ENCODE results near the gene GRID2.

GRID2 gene

DNA sequence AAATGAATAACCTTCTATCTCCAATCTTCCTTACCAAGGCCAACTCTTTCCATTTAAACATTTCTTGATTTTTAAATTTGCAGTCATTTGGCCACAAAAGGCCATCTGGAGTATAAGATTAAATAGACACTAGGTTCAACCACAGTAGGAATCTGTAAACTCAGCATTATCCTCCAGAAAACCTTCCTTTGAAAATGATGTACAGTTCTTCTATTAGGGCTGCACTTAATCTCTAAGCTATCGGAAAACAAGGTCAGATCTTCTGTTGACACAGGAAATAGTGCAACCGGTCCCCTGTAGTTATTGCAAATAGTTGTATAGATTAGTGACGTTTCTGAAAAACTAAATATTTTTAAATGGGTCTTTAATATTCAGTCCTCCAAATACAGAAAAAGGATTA, 1165.8 kb downstream of the GRID2 start:
- TF ChIP-seq POLR2AphosphoS5 (IDR thresholded peaks at IDR 0.05; ENCODE audit: low read depth, low read length) (no peak), SIN3A (IDR thresholded peaks at IDR 0.05; ENCODE audit: borderline replicate concordance, insufficient read depth, low read length) (no peak), TAF1 (IDR thresholded peaks at IDR 0.05; ENCODE audit: borderline replicate concordance, insufficient read depth, low read length) (no peak), FOXP2 (optimal IDR thresholded peaks at IDR 0.05; ENCODE audit: borderline replicate concordance, extremely low read depth, extremely low read length, insufficient read depth) (no peak)
- TF ChIP-seq, protein P1, sequence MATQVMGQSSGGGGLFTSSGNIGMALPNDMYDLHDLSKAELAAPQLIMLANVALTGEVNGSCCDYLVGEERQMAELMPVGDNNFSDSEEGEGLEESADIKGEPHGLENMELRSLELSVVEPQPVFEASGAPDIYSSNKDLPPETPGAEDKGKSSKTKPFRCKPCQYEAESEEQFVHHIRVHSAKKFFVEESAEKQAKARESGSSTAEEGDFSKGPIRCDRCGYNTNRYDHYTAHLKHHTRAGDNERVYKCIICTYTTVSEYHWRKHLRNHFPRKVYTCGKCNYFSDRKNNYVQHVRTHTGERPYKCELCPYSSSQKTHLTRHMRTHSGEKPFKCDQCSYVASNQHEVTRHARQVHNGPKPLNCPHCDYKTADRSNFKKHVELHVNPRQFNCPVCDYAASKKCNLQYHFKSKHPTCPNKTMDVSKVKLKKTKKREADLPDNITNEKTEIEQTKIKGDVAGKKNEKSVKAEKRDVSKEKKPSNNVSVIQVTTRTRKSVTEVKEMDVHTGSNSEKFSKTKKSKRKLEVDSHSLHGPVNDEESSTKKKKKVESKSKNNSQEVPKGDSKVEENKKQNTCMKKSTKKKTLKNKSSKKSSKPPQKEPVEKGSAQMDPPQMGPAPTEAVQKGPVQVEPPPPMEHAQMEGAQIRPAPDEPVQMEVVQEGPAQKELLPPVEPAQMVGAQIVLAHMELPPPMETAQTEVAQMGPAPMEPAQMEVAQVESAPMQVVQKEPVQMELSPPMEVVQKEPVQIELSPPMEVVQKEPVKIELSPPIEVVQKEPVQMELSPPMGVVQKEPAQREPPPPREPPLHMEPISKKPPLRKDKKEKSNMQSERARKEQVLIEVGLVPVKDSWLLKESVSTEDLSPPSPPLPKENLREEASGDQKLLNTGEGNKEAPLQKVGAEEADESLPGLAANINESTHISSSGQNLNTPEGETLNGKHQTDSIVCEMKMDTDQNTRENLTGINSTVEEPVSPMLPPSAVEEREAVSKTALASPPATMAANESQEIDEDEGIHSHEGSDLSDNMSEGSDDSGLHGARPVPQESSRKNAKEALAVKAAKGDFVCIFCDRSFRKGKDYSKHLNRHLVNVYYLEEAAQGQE (IDR thresholded peaks at IDR 0.05; ENCODE audit: insufficient read depth in 1 of 2, low read depth in 2 of 2, low read length in 2 of 2), result no peak

DNA sequence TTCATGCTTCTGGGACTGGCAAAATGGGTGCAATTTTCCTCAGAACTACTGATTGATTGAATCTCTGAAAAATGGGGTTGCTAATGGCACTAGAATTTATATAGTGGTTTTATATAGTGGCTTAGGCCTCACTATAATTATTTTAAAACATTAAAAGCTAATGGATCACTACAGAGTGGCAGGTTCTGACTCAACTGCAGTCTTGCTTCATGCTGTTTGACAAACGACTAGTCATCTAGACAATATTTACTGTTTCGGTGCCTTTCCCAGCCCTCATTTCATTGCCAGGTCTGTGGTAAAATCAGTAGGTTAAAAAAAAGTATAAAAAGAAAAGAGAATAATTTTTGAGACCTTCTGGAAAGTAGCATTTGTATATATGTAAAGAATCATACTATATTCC, 1172.0 kb downstream of the GRID2 start:
- TF ChIP-seq FOXP2 (optimal IDR thresholded peaks at IDR 0.05; ENCODE audit: borderline replicate concordance, extremely low read depth, extremely low read length, insufficient read depth) (no peak), TAF1 (IDR thresholded peaks at IDR 0.05; ENCODE audit: borderline replicate concordance, insufficient read depth, low read length) (no peak), POLR2AphosphoS5 (IDR thresholded peaks at IDR 0.05; ENCODE audit: low read depth, low read length) (no peak), SIN3A (IDR thresholded peaks at IDR 0.05; ENCODE audit: borderline replicate concordance, insufficient read depth, low read length) (no peak)
- TF ChIP-seq, protein P1 (IDR thresholded peaks at IDR 0.05; ENCODE audit: insufficient read depth in 1 of 2, low read depth in 2 of 2, low read length in 2 of 2), result no peak

DNA sequence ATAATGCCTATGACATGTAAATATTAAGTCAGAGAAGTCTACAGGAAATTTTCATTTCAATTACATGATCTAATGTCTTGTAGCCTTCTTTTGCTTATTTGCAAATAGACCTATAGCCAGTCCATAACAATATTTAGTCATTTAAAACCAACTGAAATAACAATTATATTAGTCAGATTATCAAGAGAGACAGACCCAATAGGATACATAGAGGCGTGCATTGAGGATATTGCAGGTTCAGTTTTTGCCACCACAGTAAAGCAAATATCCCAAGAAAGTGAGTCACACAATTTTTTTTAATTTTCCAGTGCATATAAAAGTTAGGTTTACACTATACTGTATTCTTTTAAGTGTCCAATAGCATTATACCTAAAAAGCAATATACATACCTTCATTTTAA, 1175.0 kb downstream of the GRID2 start:
- TF ChIP-seq TAF1 (IDR thresholded peaks at IDR 0.05; ENCODE audit: borderline replicate concordance, insufficient read depth, low read length), result no peak
- TF ChIP-seq FOXP2 (optimal IDR thresholded peaks at IDR 0.05; ENCODE audit: borderline replicate concordance, extremely low read depth, extremely low read length, insufficient read depth), result no peak
- no peak for TF ChIP-seq SIN3A (IDR thresholded peaks at IDR 0.05; ENCODE audit: borderline replicate concordance, insufficient read depth, low read length)
- TF ChIP-seq, protein P1 (IDR thresholded peaks at IDR 0.05; ENCODE audit: insufficient read depth in 1 of 2, low read depth in 2 of 2, low read length in 2 of 2), result no peak
- TF ChIP-seq POLR2AphosphoS5 (IDR thresholded peaks at IDR 0.05; ENCODE audit: low read depth, low read length), result no peak

DNA sequence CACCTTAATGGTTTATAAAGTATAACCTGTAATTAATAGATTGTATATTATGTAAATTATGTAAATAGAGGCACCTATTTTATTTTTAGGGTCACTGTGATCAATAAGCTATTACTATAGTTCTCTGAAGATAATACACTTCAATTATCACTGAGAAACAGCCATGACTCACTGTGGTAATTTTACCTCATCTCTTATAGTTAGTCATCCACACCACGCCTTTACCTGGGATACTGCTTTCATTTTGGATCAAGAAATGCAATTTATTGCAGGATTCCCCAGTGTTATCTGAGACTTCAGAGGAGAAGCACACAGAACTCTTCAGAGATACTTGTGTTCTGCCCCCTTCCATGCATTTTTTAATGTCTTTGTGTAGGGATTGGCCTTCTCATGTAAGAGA, 1176.7 kb downstream of the GRID2 start:
- no peak for TF ChIP-seq SIN3A (IDR thresholded peaks at IDR 0.05; ENCODE audit: borderline replicate concordance, insufficient read depth, low read length)
- no peak for TF ChIP-seq POLR2AphosphoS5 (IDR thresholded peaks at IDR 0.05; ENCODE audit: low read depth, low read length)
- no peak for TF ChIP-seq TAF1 (IDR thresholded peaks at IDR 0.05; ENCODE audit: borderline replicate concordance, insufficient read depth, low read length)
- TF ChIP-seq FOXP2 (optimal IDR thresholded peaks at IDR 0.05; ENCODE audit: borderline replicate concordance, extremely low read depth, extremely low read length, insufficient read depth), result no peak
- TF ChIP-seq, protein P1 (IDR thresholded peaks at IDR 0.05; ENCODE audit: insufficient read depth in 1 of 2, low read depth in 2 of 2, low read length in 2 of 2), result no peak

DNA sequence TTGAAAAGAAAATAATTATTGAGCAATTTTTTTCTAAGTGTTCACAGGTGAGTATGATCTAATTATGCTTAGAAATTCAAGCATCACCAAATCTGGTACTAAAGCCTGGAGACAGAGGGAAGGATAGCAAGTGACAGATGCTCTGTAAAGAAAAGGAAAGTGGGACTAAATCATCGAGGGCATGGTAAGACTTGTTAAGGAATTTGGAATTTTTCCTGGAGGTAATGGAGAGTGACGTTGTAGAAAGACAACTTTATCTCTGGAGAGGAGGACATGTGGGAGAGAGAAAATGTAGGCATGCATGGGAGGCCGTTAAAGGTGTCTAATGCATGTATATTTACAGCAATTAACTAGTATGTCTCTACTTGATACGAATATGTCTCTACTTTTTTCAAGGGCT, 1191.6 kb downstream of the GRID2 start:
- TF ChIP-seq SIN3A (IDR thresholded peaks at IDR 0.05; ENCODE audit: borderline replicate concordance, insufficient read depth, low read length), result no peak
- TF ChIP-seq, protein P1 (IDR thresholded peaks at IDR 0.05; ENCODE audit: insufficient read depth in 1 of 2, low read depth in 2 of 2, low read length in 2 of 2), result no peak
- no peak for TF ChIP-seq TAF1 (IDR thresholded peaks at IDR 0.05; ENCODE audit: borderline replicate concordance, insufficient read depth, low read length)
- no peak for TF ChIP-seq FOXP2 (optimal IDR thresholded peaks at IDR 0.05; ENCODE audit: borderline replicate concordance, extremely low read depth, extremely low read length, insufficient read depth)
- TF ChIP-seq POLR2AphosphoS5 (IDR thresholded peaks at IDR 0.05; ENCODE audit: low read depth, low read length), result no peak
